ENCODE results near the gene AGAP2. TPM values are rescaled to one million over a fixed set of nuclear protein-coding genes. Genes with fewer than 3 reads are reported as not detected.

AGAP2 gene
- total RNA-seq, 6 experiments from 2014 or later = 0.14 to 0.18 (median 0.14) TPM

GRCh38 chr12:57731411-57732080 is 7.0 kb downstream of the AGAP2 start:
- Mint-ChIP-seq H3K27ac (no peak overlapping the region), H3K36me3 (ENCODE audit: low read depth) (no peaks in the 10 kb centered on the region; the same call in 1 of the 2 replicates), H3K4me3 (no peak overlapping the region), H3K9me3 (no peaks in the 10 kb centered on the region), H3K27me3 (ENCODE audit: insufficient read depth) (peaks cover 6% of the 10 kb centered on the region), H3K4me1 (ENCODE audit: low read depth) (peaks cover 29% of the 10 kb centered on the region)
- no peak for TF ChIP-seq CTCF (IDR thresholded peaks at IDR 0.05)
- DNase-seq = no peak

GRCh38 chr12:57730336-57731067 is 8.0 kb downstream of the AGAP2 start:
- no peak for DNase-seq
- no peak for TF ChIP-seq CTCF (IDR thresholded peaks at IDR 0.05)
- no peaks in the 10 kb centered on the region for H3K9me3 Mint-ChIP-seq
- H3K27ac Mint-ChIP-seq = no peak overlapping the region
- peaks cover 22% of the 10 kb centered on the region for H3K4me1 Mint-ChIP-seq (ENCODE audit: low read depth)
- H3K27me3 Mint-ChIP-seq (ENCODE audit: insufficient read depth) = peaks cover 4% of the 10 kb centered on the region
- no peak overlapping the region for H3K4me3 Mint-ChIP-seq
- H3K36me3 Mint-ChIP-seq (ENCODE audit: low read depth) = no peaks in the 10 kb centered on the region; the same call in 1 of the 2 replicates

GRCh38 chr12:57729321-57729844 is 9.2 kb downstream of the AGAP2 start:
- H3K4me3 Mint-ChIP-seq = no peak overlapping the region
- H3K4me1 Mint-ChIP-seq (ENCODE audit: low read depth) = peaks cover 11% of the 10 kb centered on the region
- H3K27me3 Mint-ChIP-seq (ENCODE audit: insufficient read depth) = peaks cover 4% of the 10 kb centered on the region
- DNase-seq = no peak
- no peaks in the 10 kb centered on the region for H3K9me3 Mint-ChIP-seq
- no peak for TF ChIP-seq CTCF (IDR thresholded peaks at IDR 0.05)
- peak overlapping the region; percentile 20; the same call in 1 of the 2 replicates for H3K27ac Mint-ChIP-seq
- H3K36me3 Mint-ChIP-seq (ENCODE audit: low read depth) = no peaks in the 10 kb centered on the region; the same call in 1 of the 2 replicates

GRCh38 chr12:57727758-57728395 is 10.7 kb downstream of the AGAP2 start:
- H3K4me1 Mint-ChIP-seq (ENCODE audit: low read depth) = peaks cover under 1% of the 10 kb centered on the region; the same call in 1 of the 2 replicates
- H3K4me3 Mint-ChIP-seq = peak overlapping the region; percentile 49
- peaks cover 2% of the 10 kb centered on the region; the same call in 1 of the 2 replicates for H3K27me3 Mint-ChIP-seq (ENCODE audit: insufficient read depth)
- H3K36me3 Mint-ChIP-seq (ENCODE audit: low read depth) = no peaks in the 10 kb centered on the region; the same call in 1 of the 2 replicates
- peak overlapping the region; percentile 61 for H3K27ac Mint-ChIP-seq
- DNase-seq = no peak
- TF ChIP-seq CTCF (IDR thresholded peaks at IDR 0.05) = no peak
- H3K9me3 Mint-ChIP-seq = no peaks in the 10 kb centered on the region

All from HFFc6 (cell line).